Fibroblast of the aortic adventitia (primary cell): ENCODE measurements around the gene KNL1. TPM values are rescaled to one million over a fixed set of nuclear protein-coding genes. Genes with fewer than 3 reads are reported as not detected.

Source experiments
- DNase-seq: peaks from one replicate; pipeline ENCODE4 v3.0.0-alpha.2; 2010; ENCODE audit warnings: low read depth
- H3K4me3 ChIP-seq: 2 replicates; pipeline ENCODE4 v1.5.1; 2011; ENCODE audit warnings: low read depth, mild to moderate bottlenecking, control low read depth, low read length, moderate library complexity
- CTCF ChIP-seq: IDR thresholded peaks from 2 replicates; pipeline ENCODE4 v1.5.1; 2011; ENCODE audit warnings: mild to moderate bottlenecking, low read length, control low read depth, inconsistent platforms; ENCODE audit not compliant: insufficient read depth
- small RNA-seq: library from RNA; depleted of rRNA; stranded (forward); fragments of <200 nt; gene quantifications from one replicate; pipeline ENCODE3, GENCODE V24; 2012
- total RNA-seq: library from RNA; depleted of rRNA; stranded (reverse); fragments of >200 nt; gene quantifications from 2 replicates; pipeline ENCODE4 v1.2.3, GENCODE V29; 2012; ENCODE audit warnings: low replicate concordance

KNL1 gene
- total RNA-seq, 1 donor: 35.9 TPM

- peak overlapping the region; percentile 98 for H3K4me3 ChIP-seq
- DNase-seq: peak; percentile 42
- no peak for TF ChIP-seq CTCF
Observed at GRCh38 chr15:40695469-40695890, 101.4 kb downstream of the KNL1 start.

- H3K4me3 ChIP-seq: peak overlapping the region; percentile 98
- no peak for DNase-seq
- TF ChIP-seq CTCF: no peak
Observed at GRCh38 chr15:40696228-40696627, 102.2 kb downstream of the KNL1 start.

- H3K4me3 ChIP-seq: no peak overlapping the region
- no peak for DNase-seq
- no peak for TF ChIP-seq CTCF
Observed at GRCh38 chr15:40697916-40698315, 103.9 kb downstream of the KNL1 start.

GRCh38 chr15:40702077-40702476 lies 108.0 kb downstream of the KNL1 start:
- DNase-seq: peak; percentile 13
- H3K4me3 ChIP-seq: no peak overlapping the region
- peak; percentile 8 for TF ChIP-seq CTCF

- no peak for DNase-seq
- TF ChIP-seq CTCF: no peak
- H3K4me3 ChIP-seq: no peak overlapping the region
Observed at GRCh38 chr15:40706121-40706520, 112.1 kb downstream of the KNL1 start.

Small RNA genes lying within 50 kb of the gene (small RNA-seq; reads per million reads assigned to genes)
- not detected for gene RF00017
- gene RN7SL376P: not detected

Other genes with a start within 250 kb of the KNL1 start
- gene PHGR1, start 243.2 kb upstream of the KNL1 start, total RNA-seq: not detected in 2 replicates
- 0.08 and 0.36 TPM in 2 replicates for gene DISP2, start 236.0 kb upstream of the KNL1 start, total RNA-seq
- gene KNSTRN, start 211.5 kb upstream of the KNL1 start, total RNA-seq: 24.5 and 44.1 TPM in 2 replicates
- gene IVD, start 188.5 kb upstream of the KNL1 start, total RNA-seq: 21.9 and 33.6 TPM in 2 replicates
- gene BAHD1, start 153.3 kb upstream of the KNL1 start, total RNA-seq: 9.0 and 14.4 TPM in 2 replicates
- 8.8 and 14.9 TPM in 2 replicates for gene CHST14, start 123.3 kb upstream of the KNL1 start, total RNA-seq
- gene CCDC32, start 29.2 kb upstream of the KNL1 start, total RNA-seq: 21.3 and 24.0 TPM in 2 replicates
- 6.2 and 7.6 TPM in 2 replicates for gene RPUSD2, start 24.9 kb upstream of the KNL1 start, total RNA-seq
- gene RAD51, start 100.9 kb downstream of the KNL1 start, total RNA-seq: 2.9 and 12.1 TPM in 2 replicates
- 18.0 and 54.0 TPM in 2 replicates for gene RMDN3, start 161.0 kb downstream of the KNL1 start, total RNA-seq
- gene GCHFR, start 169.8 kb downstream of the KNL1 start, total RNA-seq: 0.82 and 2.0 TPM in 2 replicates
- 0.18 and 0.57 TPM in 2 replicates for gene C15orf62, start 175.7 kb downstream of the KNL1 start, total RNA-seq
- gene ZFYVE19, start 212.8 kb downstream of the KNL1 start, total RNA-seq: 13.0 and 24.9 TPM in 2 replicates
- 21.6 and 33.5 TPM in 2 replicates for gene DNAJC17, start 213.2 kb downstream of the KNL1 start, total RNA-seq
- not detected in 2 replicates for gene PPP1R14D, start 234.5 kb downstream of the KNL1 start, total RNA-seq
- gene SPINT1, start 249.8 kb downstream of the KNL1 start, total RNA-seq: not detected in 2 replicates